Hindlimb muscle (tissue), 1 donor: Measurements from ENCODE around the gene ADAR. TPM values are rescaled to one million over a fixed set of nuclear protein-coding genes. Genes with fewer than 3 reads are reported as not detected.
"Not testable (repeated sequence)": the region's sequence is repeated elsewhere in the genome, so short reads cannot be mapped to it uniquely, and the experiment has no call there.

ENCODE experiments used
- DNase-seq: peaks from one replicate; pipeline ENCODE4 v3.0.0-alpha.2; 2013
- polyA plus RNA-seq: library from polyadenylated mRNA; unstranded; fragments of 120-200 nt; gene quantifications from one replicate; pipeline ENCODE4 v1.2.1, GENCODE V29; 2013; ENCODE audit not compliant: insufficient read length

Gene ADAR
- 52.4 TPM for polyA plus RNA-seq

- DNase-seq, result peak; percentile 97
These were observed at the start of gene ADAR for GRCh38 chr1:154607609-154608396. TSS of gene ADAR (minus strand) at chr1:154608186. CDS start at chr1:154608006, 180 bp downstream.

- no peak for DNase-seq
These were observed 49.6 kb upstream of the ADAR start for GRCh38 chr1:154657556-154657955.

- DNase-seq, result no peak
These were observed 44.9 kb upstream of the ADAR start for GRCh38 chr1:154652893-154653292.

GRCh38 chr1:154644724-154645123 is 36.7 kb upstream of the ADAR start:
- DNase-seq, result not testable (repeated sequence)

- DNase-seq, result no peak
These were observed 33.5 kb upstream of the ADAR start for GRCh38 chr1:154641534-154641933.

- DNase-seq, result no peak
These were observed 31.9 kb upstream of the ADAR start for GRCh38 chr1:154639876-154640275.

- DNase-seq, result no peak
These were observed 27.2 kb upstream of the ADAR start for GRCh38 chr1:154635171-154635570.

- DNase-seq, result no peak
These were observed 21.7 kb upstream of the ADAR start for GRCh38 chr1:154629675-154630073.

- DNase-seq, result no peak
These were observed 21.2 kb upstream of the ADAR start for GRCh38 chr1:154629061-154629674.

GRCh38 chr1:154628121-154628405 is 20.1 kb upstream of the ADAR start:
- DNase-seq, result no peak

- DNase-seq, result peak; percentile 91
These were observed 19.5 kb upstream of the ADAR start for GRCh38 chr1:154627257-154628120.

- peak; percentile 15 for DNase-seq
These were observed 18.7 kb upstream of the ADAR start for GRCh38 chr1:154626456-154627256.

GRCh38 chr1:154624746-154625643 is 17.0 kb upstream of the ADAR start:
- no peak for DNase-seq

GRCh38 chr1:154623358-154623757 is 15.4 kb upstream of the ADAR start:
- DNase-seq, result no peak

GRCh38 chr1:154622503-154623039 is 14.6 kb upstream of the ADAR start:
- DNase-seq, result no peak

GRCh38 chr1:154621875-154622274 is 13.9 kb upstream of the ADAR start:
- DNase-seq, result no peak

- DNase-seq, result no peak
These were observed 12.8 kb upstream of the ADAR start for GRCh38 chr1:154620751-154621150.

- DNase-seq, result no peak
These were observed 11.4 kb upstream of the ADAR start for GRCh38 chr1:154619181-154619948.

- DNase-seq, result no peak
These were observed 8.8 kb upstream of the ADAR start for GRCh38 chr1:154616659-154617345.

- DNase-seq, result no peak
These were observed 7.4 kb upstream of the ADAR start for GRCh38 chr1:154615411-154615810.
